ENCODE measurements around the gene NRG4. TPM values are rescaled to one million over a fixed set of nuclear protein-coding genes. Genes with fewer than 3 reads are reported as not detected.

NRG4 gene
- total and polyA plus RNA-seq, 2 experiments from 2014 or later, result 0.21 to 0.47 TPM

- no peaks in the 10 kb centered on the region; the same call in 2 of the 3 replicates for H3K36me3 Mint-ChIP-seq (ENCODE audit: low read depth)
- H3K9me2 ChIP-seq (ENCODE audit: insufficient read depth), result no peaks in the 10 kb centered on the region
- no peaks in the 10 kb centered on the region for H3K4me1 Mint-ChIP-seq
- no peak overlapping the region for H3K4me2 ChIP-seq
- no peak for ATAC-seq
- no peaks in the 10 kb centered on the region for H3F3A ChIP-seq (replicated peaks; ENCODE audit: low read depth)
- peaks cover 3% of the 10 kb centered on the region for H3K27me3 Mint-ChIP-seq (ENCODE audit: insufficient read depth, low read depth, poor library complexity)
- H3K4me3 ChIP-seq, result no peak overlapping the region
- no peaks in the 10 kb centered on the region for H4K20me1 ChIP-seq (replicated peaks; ENCODE audit: insufficient read depth)
- no peaks in the 10 kb centered on the region for H3K4me1 ChIP-seq (ENCODE audit: insufficient read depth)
- no peaks in the 10 kb centered on the region for H3K36me3 ChIP-seq (ENCODE audit: insufficient read depth)
- TF ChIP-seq CREB1 (CRISPR knock-in tag; IDR thresholded peaks at IDR 0.05; ENCODE audit: low read depth) (no peak), POLR2AphosphoS5 (IDR thresholded peaks at IDR 0.05; ENCODE audit: low read depth) (no peak), REST (IDR thresholded peaks at IDR 0.05; ENCODE audit: unreplicated experiment) (no peak), EZH2 (IDR thresholded peaks at IDR 0.05; ENCODE audit: low read depth, unreplicated experiment) (no peak), JUNB (IDR thresholded peaks at IDR 0.05; ENCODE audit: unreplicated experiment) (no peak), ZNF331 (CRISPR knock-in tag; IDR thresholded peaks at IDR 0.05; ENCODE audit: low read depth) (no peak), STAT1 (IDR thresholded peaks at IDR 0.05; ENCODE audit: unreplicated experiment) (no peak), NANOG (IDR thresholded peaks at IDR 0.05; ENCODE audit: borderline replicate concordance) (no peak), ZNF114 (CRISPR knock-in tag; IDR thresholded peaks at IDR 0.05) (no peak), ZNF462 (CRISPR knock-in tag; IDR thresholded peaks at IDR 0.05) (no peak), EZH2phosphoT487 (IDR thresholded peaks at IDR 0.05; ENCODE audit: unreplicated experiment) (no peak)
- TF ChIP-seq, protein P1, sequence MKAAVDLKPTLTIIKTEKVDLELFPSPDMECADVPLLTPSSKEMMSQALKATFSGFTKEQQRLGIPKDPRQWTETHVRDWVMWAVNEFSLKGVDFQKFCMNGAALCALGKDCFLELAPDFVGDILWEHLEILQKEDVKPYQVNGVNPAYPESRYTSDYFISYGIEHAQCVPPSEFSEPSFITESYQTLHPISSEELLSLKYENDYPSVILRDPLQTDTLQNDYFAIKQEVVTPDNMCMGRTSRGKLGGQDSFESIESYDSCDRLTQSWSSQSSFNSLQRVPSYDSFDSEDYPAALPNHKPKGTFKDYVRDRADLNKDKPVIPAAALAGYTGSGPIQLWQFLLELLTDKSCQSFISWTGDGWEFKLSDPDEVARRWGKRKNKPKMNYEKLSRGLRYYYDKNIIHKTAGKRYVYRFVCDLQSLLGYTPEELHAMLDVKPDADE (IDR thresholded peaks at IDR 0.05), result no peak
- TF ChIP-seq, protein P2, sequence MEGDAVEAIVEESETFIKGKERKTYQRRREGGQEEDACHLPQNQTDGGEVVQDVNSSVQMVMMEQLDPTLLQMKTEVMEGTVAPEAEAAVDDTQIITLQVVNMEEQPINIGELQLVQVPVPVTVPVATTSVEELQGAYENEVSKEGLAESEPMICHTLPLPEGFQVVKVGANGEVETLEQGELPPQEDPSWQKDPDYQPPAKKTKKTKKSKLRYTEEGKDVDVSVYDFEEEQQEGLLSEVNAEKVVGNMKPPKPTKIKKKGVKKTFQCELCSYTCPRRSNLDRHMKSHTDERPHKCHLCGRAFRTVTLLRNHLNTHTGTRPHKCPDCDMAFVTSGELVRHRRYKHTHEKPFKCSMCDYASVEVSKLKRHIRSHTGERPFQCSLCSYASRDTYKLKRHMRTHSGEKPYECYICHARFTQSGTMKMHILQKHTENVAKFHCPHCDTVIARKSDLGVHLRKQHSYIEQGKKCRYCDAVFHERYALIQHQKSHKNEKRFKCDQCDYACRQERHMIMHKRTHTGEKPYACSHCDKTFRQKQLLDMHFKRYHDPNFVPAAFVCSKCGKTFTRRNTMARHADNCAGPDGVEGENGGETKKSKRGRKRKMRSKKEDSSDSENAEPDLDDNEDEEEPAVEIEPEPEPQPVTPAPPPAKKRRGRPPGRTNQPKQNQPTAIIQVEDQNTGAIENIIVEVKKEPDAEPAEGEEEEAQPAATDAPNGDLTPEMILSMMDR (conservative IDR thresholded peaks at IDR 0.05; ENCODE audit: low read depth in 2 of 2), result no peak
- no peaks in the 10 kb centered on the region; the same call in 2 of the 3 replicates for H3K9me3 Mint-ChIP-seq
- no peak for DNase-seq (ENCODE audit: low spot score)
- no peaks in the 10 kb centered on the region for H3K27me3 ChIP-seq (ENCODE audit: insufficient read depth)
- no peak overlapping the region for H2AFZ ChIP-seq
- no peaks in the 10 kb centered on the region for H3K79me2 ChIP-seq (replicated peaks; ENCODE audit: insufficient read depth)
- no peak overlapping the region for H3K4me3 Mint-ChIP-seq
- H3K27ac Mint-ChIP-seq, result no peak overlapping the region
- H3K27ac ChIP-seq (ENCODE audit: low read depth), result no peak overlapping the region
These were observed 63.4 kb downstream of the NRG4 start for GRCh38 chr15:75948761-75949296.

Measured in GM23338 (cell line).